Lower leg skin (tissue), 3 donors: Measurements from ENCODE around the gene SEMA3G.

Experiments
- POLR2A ChIP-seq, 2 donors: fragments of 450-650 bp; IDR thresholded peaks; one replicate each; pipeline ENCODE4 v1.6.1; 2016 to 2017; ENCODE audit warnings: antibody characterized with exemption in 2 of 2, mild to moderate bottlenecking in 1 of 2, moderate library complexity in 1 of 2
- TF ChIP-seq, protein P1 (sequence below), 3 donors: fragments of 450-650 bp; IDR thresholded peaks; one replicate each; pipeline ENCODE4 v1.5.1; 2016; ENCODE audit warnings: antibody characterized with exemption in 3 of 3, mild to moderate bottlenecking in 3 of 3, moderate library complexity in 2 of 3

GRCh38 chr3:52428151-52429005, 16.5 kb downstream of the SEMA3G start:
- TF ChIP-seq, protein P1, sequence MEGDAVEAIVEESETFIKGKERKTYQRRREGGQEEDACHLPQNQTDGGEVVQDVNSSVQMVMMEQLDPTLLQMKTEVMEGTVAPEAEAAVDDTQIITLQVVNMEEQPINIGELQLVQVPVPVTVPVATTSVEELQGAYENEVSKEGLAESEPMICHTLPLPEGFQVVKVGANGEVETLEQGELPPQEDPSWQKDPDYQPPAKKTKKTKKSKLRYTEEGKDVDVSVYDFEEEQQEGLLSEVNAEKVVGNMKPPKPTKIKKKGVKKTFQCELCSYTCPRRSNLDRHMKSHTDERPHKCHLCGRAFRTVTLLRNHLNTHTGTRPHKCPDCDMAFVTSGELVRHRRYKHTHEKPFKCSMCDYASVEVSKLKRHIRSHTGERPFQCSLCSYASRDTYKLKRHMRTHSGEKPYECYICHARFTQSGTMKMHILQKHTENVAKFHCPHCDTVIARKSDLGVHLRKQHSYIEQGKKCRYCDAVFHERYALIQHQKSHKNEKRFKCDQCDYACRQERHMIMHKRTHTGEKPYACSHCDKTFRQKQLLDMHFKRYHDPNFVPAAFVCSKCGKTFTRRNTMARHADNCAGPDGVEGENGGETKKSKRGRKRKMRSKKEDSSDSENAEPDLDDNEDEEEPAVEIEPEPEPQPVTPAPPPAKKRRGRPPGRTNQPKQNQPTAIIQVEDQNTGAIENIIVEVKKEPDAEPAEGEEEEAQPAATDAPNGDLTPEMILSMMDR (IDR thresholded peaks at IDR 0.05), result peak in 1 of 3 donors; percentile 76
- no peak for TF ChIP-seq POLR2A (IDR thresholded peaks at IDR 0.05)
